Dermis blood vessel endothelial cell (primary cell): Measurements from ENCODE around the gene CCDC60. TPM values are rescaled to one million over a fixed set of nuclear protein-coding genes. Genes with fewer than 3 reads are reported as not detected.

Experiments used
- DNase-seq: peaks from one replicate; pipeline ENCODE4 v3.0.0; 2010
- total RNA-seq: library from RNA; depleted of rRNA; stranded (reverse); fragments of >200 nt; gene quantifications from 2 replicates; pipeline ENCODE4 v1.2.3, GENCODE V29; 2014

CCDC60 gene
- total RNA-seq, 1 donor from 2014 or later = not detected

DNA sequence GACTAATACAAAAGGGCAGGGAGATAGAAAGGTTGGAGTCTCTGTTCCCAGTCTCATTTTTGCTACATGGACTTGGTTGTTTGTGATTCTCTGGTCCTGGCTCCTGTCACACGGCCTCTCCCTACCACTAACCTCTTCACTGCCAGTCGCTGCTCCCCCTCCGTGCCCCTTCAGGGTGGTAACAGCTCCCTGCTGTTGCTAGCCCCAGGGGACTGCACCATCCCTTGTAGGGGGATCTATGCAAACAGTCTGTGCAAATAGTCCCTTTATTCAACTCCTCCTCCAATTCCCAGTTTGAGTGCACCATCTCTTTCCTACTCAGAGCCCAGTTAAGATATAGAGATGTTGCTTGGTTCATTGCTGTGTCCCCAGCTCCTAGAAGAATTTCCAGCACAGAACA, 51.1 kb downstream of the CCDC60 start:
- no peak for DNase-seq

- DNase-seq = no peak
Observed at GRCh38 chr12:119389687-119390086, 55.2 kb downstream of the CCDC60 start.

GRCh38 chr12:119391673-119392072, 57.1 kb downstream of the CCDC60 start:
- DNase-seq = no peak

GRCh38 chr12:119393677-119394076, 59.1 kb downstream of the CCDC60 start:
- DNase-seq = no peak

GRCh38 chr12:119397540-119397939, 63.0 kb downstream of the CCDC60 start:
- DNase-seq = no peak

DNA sequence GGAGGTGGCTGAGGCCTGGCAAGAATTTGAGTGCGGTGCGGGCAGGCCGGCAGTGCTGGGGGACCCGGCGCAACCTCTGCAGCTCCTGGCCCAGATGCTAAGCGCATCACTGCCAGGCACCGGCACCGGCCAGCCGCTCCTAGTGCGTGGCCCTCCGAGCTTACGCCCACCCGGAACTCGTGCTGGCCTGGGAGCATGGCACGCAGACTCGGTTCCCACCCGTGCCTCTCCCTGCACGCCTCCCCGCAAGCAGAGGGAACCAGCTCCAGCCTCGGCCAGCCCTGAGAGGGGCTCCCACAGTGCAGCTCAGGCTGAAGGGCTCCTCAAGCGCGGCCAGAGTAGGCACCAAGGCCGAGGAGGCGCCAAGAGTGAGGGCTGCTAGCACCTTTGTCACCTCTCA, 63.7 kb downstream of the CCDC60 start:
- no peak for DNase-seq

GRCh38 chr12:119399301-119399700, 64.8 kb downstream of the CCDC60 start:
- DNase-seq = no peak

DNA sequence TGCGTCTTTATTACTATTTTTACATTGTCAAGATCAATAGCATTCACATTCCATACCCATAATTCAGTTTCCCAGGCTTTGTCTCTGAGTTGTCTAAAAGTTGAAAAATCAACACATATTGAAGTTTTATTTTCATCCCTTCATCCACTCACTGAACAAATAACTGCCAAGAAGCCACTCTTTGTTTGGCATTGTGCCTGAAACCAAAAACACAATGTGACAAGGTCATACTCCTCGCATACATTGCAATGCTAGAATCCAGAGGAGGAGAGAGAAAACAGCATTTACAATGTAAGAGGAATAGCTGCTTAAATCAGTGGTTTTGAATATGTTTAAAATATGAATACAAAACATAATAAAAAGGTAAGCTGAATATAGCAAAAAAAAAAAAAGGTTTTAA, 71.8 kb downstream of the CCDC60 start:
- DNase-seq = no peak

- DNase-seq = no peak
Observed at GRCh38 chr12:119406811-119407210, 72.3 kb downstream of the CCDC60 start.

GRCh38 chr12:119409043-119409442, 74.5 kb downstream of the CCDC60 start:
- DNase-seq = no peak

- no peak for DNase-seq
Observed at GRCh38 chr12:119410396-119410795, 75.9 kb downstream of the CCDC60 start.

DNA sequence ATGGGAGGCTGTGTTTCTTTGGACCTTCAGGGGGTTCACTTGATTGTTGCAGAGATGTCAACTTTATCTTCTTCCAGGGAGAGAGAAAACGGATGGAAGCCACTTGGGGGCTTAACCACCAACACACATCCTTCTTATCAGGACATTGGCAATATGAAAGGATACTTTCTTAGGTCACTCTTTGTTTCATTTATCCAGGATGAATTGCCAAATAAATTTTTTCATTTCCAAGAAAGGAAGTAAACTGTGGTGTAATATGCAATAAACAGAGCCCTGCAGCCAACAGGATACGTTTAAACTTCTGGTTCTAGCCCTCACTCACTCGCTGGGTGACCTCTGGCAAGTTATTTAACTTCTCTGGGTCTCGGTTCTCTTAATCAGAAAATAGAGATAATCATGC, 77.8 kb downstream of the CCDC60 start:
- DNase-seq = no peak

DNA sequence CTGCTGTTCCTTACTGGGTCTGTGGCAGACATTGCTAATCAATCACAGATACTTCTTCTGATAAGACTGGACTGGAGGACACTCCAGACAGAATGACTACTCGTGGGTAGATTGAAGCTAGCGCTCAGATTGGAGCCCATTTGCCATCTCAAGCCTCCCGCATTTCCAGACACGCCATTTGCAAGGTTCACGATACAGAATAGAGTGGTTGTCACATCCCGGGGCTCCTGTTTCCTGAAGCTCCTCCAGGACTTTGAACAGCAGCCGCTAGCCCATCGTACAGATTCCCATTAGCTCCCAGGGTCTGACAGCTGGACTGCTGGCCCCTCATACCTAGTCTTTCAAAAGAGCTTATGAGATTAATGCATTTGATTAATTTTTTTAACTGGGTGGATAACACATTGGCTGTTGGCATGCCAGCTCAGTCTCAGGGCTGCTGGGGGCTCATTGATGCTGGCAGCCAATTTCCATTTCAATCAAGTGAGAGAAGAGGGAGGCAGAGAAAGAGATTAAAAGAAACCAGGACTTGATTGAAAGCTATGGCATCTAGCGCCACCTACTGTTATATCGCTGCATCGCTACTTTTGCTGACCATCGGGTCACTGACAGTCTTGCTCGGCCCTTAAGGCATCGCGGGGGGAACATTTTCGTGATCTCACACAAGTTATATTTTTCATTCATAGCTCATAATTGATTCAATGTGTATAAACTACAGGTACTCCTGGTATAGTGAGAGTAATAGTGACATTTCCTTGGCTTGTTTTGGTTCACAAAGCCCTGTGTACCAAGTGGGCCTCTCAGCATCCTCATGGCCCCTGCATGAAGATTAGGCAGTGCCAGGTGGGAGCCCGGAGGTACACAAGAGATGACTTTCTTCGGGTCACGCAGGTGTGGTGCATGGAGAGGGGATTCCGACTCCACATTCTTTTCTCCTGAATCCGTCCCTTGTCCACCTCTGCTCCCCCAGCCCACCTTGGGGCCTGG, 78.6 kb downstream of the CCDC60 start:
- DNase-seq = peak; percentile 88

DNA sequence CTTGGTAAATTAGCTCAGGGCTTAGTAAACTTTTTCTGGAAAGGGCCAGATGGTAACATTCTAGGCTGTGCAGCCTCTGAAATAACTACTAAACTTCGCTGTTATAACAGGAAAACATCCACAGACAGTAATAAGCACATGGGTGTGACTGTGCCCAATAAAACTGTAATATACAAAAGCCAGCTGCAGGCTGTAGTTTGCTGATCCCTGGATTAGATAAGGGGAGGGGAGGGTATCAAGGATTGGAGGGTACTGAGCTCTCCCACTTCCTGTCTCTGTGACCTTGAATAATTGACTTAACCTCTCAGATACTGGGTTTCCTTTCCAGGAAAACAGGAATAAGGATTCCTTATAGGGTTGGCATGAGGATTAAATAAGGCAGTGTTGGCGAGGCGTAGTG, 81.2 kb downstream of the CCDC60 start:
- peak; percentile 1 for DNase-seq

GRCh38 chr12:119417440-119417839, 82.9 kb downstream of the CCDC60 start:
- DNase-seq = no peak

DNA sequence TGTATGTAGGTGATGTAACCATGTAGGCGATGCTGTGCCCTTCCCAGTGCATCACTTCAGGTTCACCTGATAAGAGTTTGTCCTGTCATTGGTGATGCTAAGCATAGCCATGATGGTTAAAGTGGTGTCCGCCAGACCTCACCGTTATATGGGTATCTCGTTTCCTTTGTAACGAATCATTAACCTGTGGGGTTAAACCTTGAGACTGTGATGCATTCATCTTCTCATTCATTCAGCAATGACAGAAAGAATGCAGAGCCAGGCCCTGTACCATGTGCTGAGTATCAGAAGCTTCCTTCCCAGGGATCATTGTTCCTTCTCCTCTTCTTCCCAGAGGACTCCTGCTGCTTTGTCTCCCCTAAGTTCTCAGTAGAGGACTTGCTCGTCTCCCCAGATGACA, 84.9 kb downstream of the CCDC60 start:
- no peak for DNase-seq

DNA sequence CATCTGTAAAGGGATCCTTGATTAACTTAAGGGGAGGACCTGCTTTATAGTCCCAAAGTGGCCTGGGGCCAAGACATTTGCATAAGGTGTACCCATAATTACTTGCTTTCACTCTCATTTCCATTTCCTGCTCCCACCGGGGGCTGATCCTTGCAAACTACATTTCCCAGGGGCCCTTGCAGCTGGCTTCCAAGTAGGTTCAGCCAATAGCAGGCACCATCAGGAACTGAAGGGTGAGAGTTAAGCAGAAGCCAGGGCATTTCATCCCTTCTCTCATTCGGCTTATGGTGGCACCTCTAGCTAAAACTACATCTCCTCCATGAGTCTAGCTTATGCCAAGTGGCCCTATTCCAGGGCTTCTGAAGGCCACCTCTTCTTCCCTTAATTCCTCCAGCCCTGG, 88.8 kb downstream of the CCDC60 start:
- no peak for DNase-seq

DNA sequence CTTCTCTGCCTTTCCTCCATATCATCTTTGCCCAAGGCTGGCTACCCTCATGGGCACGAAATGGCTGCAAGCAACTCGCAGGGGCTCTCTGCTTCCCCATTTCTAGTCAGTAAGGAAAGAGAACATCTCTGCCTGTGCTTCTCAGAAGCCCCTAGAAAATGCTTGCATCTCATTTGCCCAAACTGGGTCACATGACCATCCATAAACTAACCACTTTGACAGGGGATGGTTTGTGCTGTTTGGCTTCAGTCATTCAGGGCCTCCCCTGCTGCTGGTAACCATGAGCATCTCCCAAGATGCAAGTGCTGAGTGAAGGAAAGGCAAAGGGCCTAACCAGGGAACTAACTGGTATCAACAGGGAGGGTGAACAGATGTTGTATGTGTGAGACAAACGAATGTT, 91.1 kb downstream of the CCDC60 start:
- no peak for DNase-seq

DNA sequence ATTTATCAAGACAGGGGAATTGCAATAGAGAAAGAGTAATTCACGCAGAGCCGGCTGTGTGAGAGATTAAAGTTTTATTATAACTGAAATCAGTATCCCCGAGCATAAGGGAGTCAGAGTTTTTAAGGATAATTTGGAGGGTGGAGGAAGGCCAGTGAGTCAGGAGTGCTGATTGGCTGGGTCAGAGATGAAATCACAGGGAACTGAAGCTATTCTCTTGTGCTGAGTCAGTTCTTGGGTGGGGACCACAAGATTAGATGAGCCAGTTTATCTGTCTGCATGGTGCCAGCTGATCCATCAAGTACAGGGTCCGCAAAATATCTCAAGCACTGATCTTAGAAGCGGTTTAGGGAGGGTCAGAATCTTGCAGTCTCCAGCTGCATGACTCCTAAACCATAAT, 96.6 kb downstream of the CCDC60 start:
- no peak for DNase-seq

DNA sequence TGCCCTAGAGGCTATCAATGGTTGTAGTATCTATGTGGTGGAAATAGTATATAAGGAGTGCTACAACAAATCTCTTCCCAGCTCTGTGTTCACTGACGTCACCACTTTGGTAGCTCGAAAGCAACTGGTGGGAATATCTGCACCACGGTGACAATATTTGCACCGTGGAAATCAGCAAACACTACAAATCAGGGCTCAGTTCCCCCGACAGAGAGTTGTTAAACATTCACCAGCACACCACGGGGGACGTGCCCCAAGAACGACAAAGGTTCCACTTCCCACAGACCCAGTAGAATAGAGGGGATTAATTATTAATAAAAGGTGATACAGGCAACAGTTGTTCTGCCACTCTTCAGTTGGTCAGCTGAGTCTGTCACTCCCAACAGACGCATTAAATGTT, 98.4 kb downstream of the CCDC60 start:
- DNase-seq = no peak

GRCh38 chr12:119440803-119441360, 106.4 kb downstream of the CCDC60 start:
- DNase-seq = no peak

- peak; percentile 70 for DNase-seq
Observed at GRCh38 chr12:119444462-119445044, 110.0 kb downstream of the CCDC60 start.

DNA sequence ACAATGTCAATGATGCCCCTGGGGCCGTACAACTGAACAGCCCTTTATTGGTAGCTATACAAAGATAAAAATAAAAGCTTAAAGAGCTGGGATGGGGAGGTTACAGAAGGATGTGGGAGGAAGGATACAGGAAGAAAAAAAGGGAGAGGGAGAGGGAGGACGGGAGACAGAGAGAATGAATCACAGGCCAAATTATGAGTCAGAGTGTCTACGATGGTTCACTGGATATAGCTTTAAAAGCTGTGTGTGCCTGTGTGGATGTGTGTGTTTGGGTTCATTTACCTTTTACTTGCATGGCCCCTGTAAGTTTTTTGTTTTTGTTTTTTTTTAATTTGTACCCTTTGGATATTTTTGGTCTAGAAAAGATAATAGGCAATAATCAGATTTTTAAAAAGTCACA, 111.9 kb downstream of the CCDC60 start:
- no peak for DNase-seq

DNA sequence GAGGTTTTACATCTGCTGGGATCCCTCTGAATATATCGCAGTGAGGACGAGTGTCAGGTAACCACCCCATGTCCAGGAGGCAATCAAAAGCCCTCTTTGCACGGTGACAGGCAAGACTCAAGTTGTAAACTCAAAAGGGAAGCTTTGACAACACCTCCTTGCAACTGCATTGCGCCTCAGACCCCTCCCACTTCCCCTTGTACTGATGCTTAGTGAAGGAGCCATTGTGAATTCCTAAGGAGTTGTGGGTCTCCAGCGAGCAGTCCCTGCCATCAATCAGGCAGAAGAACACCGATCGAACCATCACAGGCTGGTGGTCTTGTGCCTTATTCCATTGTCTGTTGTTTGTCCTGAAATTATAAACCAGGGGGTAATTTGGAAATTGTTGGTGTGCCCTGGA, 112.6 kb downstream of the CCDC60 start:
- DNase-seq = no peak
